GM23248 (cell line): Measurements from ENCODE around the gene LCE1F. TPM values are rescaled to one million over a fixed set of nuclear protein-coding genes. Genes with fewer than 3 reads are reported as not detected.

Experiments used
- DNase-seq: peaks from one replicate; pipeline ENCODE4 v3.0.0-alpha.2; 2015
- H2AFZ ChIP-seq: fragments of 200-600 bp; sonication (generic); 2 replicates; pipeline ENCODE4 v1.6.1; 2016; ENCODE audit warnings: antibody characterized with exemption
- H3F3A ChIP-seq: fragments of 200-600 bp; sonication (generic); 2 replicates; pipeline ENCODE4 v1.6.1; 2016; ENCODE audit warnings: mild to moderate bottlenecking, antibody characterized with exemption, mixed run types; ENCODE audit not compliant: insufficient read depth
- H3K27ac ChIP-seq: fragments of 200-600 bp; sonication (generic); 2 replicates; pipeline ENCODE4 v1.5.1; 2016; ENCODE audit warnings: mild to moderate bottlenecking
- H3K27me3 ChIP-seq: fragments of 200-600 bp; sonication (generic); replicated peaks from 2 replicates; pipeline ENCODE4 v1.6.1; 2016; ENCODE audit warnings: mild to moderate bottlenecking; ENCODE audit not compliant: insufficient read depth
- H3K36me3 ChIP-seq: fragments of 200-600 bp; sonication (generic); 2 replicates; pipeline ENCODE4 v1.6.1; 2016; ENCODE audit warnings: low read depth, mild to moderate bottlenecking
- H3K4me1 ChIP-seq: fragments of 200-600 bp; sonication (generic); 2 replicates; pipeline ENCODE4 v1.6.1; 2016; ENCODE audit warnings: mild to moderate bottlenecking; ENCODE audit not compliant: insufficient read depth
- H3K4me2 ChIP-seq: fragments of 200-600 bp; sonication (generic); one replicate; pipeline ENCODE4 v1.6.1; 2016; ENCODE audit warnings: mild to moderate bottlenecking; ENCODE audit not compliant: unreplicated experiment
- H3K4me3 ChIP-seq: fragments of 200-600 bp; sonication (generic); 2 replicates; pipeline ENCODE4 v1.5.1; 2016; ENCODE audit warnings: mild to moderate bottlenecking
- H3K79me2 ChIP-seq: fragments of 200-600 bp; sonication (generic); 2 replicates; pipeline ENCODE4 v1.6.1; 2016; ENCODE audit warnings: mild to moderate bottlenecking; ENCODE audit not compliant: insufficient read depth
- H3K9ac ChIP-seq: fragments of 200-600 bp; sonication (generic); 2 replicates; pipeline ENCODE4 v1.6.1; 2016; ENCODE audit warnings: mild to moderate bottlenecking
- H3K9me2 ChIP-seq: fragments of 200-600 bp; sonication (generic); 2 replicates; pipeline ENCODE4 v1.6.1; 2016; ENCODE audit warnings: mixed run types, mild to moderate bottlenecking, moderate library complexity; ENCODE audit not compliant: insufficient read depth
- H3K9me3 ChIP-seq: fragments of 200-600 bp; sonication (generic); one replicate; pipeline ENCODE4 v1.6.1; 2017; ENCODE audit warnings: low read depth
- H4K20me1 ChIP-seq: fragments of 200-600 bp; sonication (generic); 2 replicates; pipeline ENCODE4 v1.6.0; 2016; ENCODE audit not compliant: insufficient read depth
- EZH2 ChIP-seq: fragments of 200-600 bp; sonication (generic); IDR thresholded peaks from 2 replicates; pipeline ENCODE4 v1.6.1; 2018; ENCODE audit warnings: antibody characterized with exemption, mild to moderate bottlenecking; ENCODE audit not compliant: insufficient read depth, poor library complexity, severe bottlenecking
- EZH2phosphoT487 ChIP-seq: fragments of 200-600 bp; sonication (generic); IDR thresholded peaks from 2 replicates; pipeline ENCODE4 v1.6.1; 2018; ENCODE audit warnings: antibody characterized with exemption, moderate library complexity, mild to moderate bottlenecking, low read depth; ENCODE audit not compliant: insufficient read depth
- WGBS, 2 experiments: methylation state at CpG; one replicate each; pipeline ENCODE4 v1.1.6; 2015 to 2017; ENCODE audit warnings: low lambda C conversion rate in 2 of 2, low coverage in 1 of 2; ENCODE audit errors: missing lambda C conversion rate in 2 of 2; 5-methylcytosine and 5-hydroxymethylcytosine counted together
- in situ Hi-C: fragments of 300-500 bp; cut with MboI; formaldehyde crosslinking; loops from 2 replicates; pipeline ENCODE4 v1.15.0; 2020
- polyA plus RNA-seq: library from polyadenylated mRNA; unstranded; fragments of >200 nt; fragmentation: Nextera tagmentation; extraction: Ambion mirVana; gene quantifications from 2 replicates; pipeline ENCODE4 v1.2.1, GENCODE V29; 2016
- total RNA-seq: library from RNA; depleted of rRNA; stranded (reverse); fragments of >200 nt; shearing (Covaris generic); gene quantifications from 2 replicates; pipeline ENCODE4 v1.2.3, GENCODE V29; 2014

LCE1F gene
- total and polyA plus RNA-seq, 2 experiments from 2014 or later, result 1.1 TPM; not detected in 1

- TF ChIP-seq EZH2phosphoT487 (no peak), EZH2 (no peak)
- peaks cover 32% of the 10 kb centered on the region for H3F3A ChIP-seq
- no peaks in the 10 kb centered on the region for H3K9me3 ChIP-seq
- H2AFZ ChIP-seq, result peak overlapping the region; percentile 38
- H3K9me2 ChIP-seq, result no peaks in the 10 kb centered on the region; the same call in 1 of the 2 replicates
- H4K20me1 ChIP-seq, result no peaks in the 10 kb centered on the region
- WGBS, 2 experiments, result 56 to 57% methylated on average over 3 of the region's 3 CpGs
- H3K27ac ChIP-seq, result no peak overlapping the region
- DNase-seq, result peak; percentile 43
- H3K4me2 ChIP-seq, result no peak overlapping the region
- no peak overlapping the region for H3K4me3 ChIP-seq
- peaks cover 45% of the 10 kb centered on the region for H3K4me1 ChIP-seq
- H3K9ac ChIP-seq, result no peak overlapping the region
- H3K27me3 ChIP-seq, result no peaks in the 10 kb centered on the region
- in situ Hi-C loops, result no loop called here
- H3K36me3 ChIP-seq, result no peaks in the 10 kb centered on the region
- H3K79me2 ChIP-seq, result no peaks in the 10 kb centered on the region
Measured at GRCh38 chr1:152739841-152740240, 35.1 kb upstream of the LCE1F start.

- no peaks in the 10 kb centered on the region; the same call in 1 of the 2 replicates for H3K9me2 ChIP-seq
- peaks cover 63% of the 10 kb centered on the region for H3K4me1 ChIP-seq
- DNase-seq, result peak; percentile 41
- TF ChIP-seq EZH2, result no peak
- TF ChIP-seq EZH2phosphoT487, result no peak
- no peak overlapping the region for H3K9ac ChIP-seq
- H4K20me1 ChIP-seq, result no peaks in the 10 kb centered on the region
- no peak overlapping the region for H3K4me3 ChIP-seq
- peaks cover 36% of the 10 kb centered on the region for H3F3A ChIP-seq
- no peak overlapping the region; the same call in 1 of the 2 replicates for H2AFZ ChIP-seq
- no peaks in the 10 kb centered on the region for H3K79me2 ChIP-seq
- in situ Hi-C loops, result no loop called here
- H3K4me2 ChIP-seq, result no peak overlapping the region
- no peaks in the 10 kb centered on the region for H3K9me3 ChIP-seq
- no peaks in the 10 kb centered on the region for H3K36me3 ChIP-seq
- no peaks in the 10 kb centered on the region for H3K27me3 ChIP-seq
- H3K27ac ChIP-seq, result no peak overlapping the region
Measured at GRCh38 chr1:152741656-152742055, 33.3 kb upstream of the LCE1F start.

- peaks cover 82% of the 10 kb centered on the region for H3K4me1 ChIP-seq
- in situ Hi-C loops, result no loop called here
- no peaks in the 10 kb centered on the region for H3K79me2 ChIP-seq
- TF ChIP-seq EZH2 (no peak), EZH2phosphoT487 (no peak)
- whole genome bisulfite sequencing, 2 experiments, result 4 to 7% methylated on average over 2 of the region's 2 CpGs
- H3K27ac ChIP-seq, result peak overlapping the region; percentile 83
- no peaks in the 10 kb centered on the region for H4K20me1 ChIP-seq
- H3K9ac ChIP-seq, result peak overlapping the region; percentile 37
- peaks cover 45% of the 10 kb centered on the region for H3F3A ChIP-seq
- H3K36me3 ChIP-seq, result no peaks in the 10 kb centered on the region
- H3K9me2 ChIP-seq, result no peaks in the 10 kb centered on the region; the same call in 1 of the 2 replicates
- no peak overlapping the region for H2AFZ ChIP-seq
- no peaks in the 10 kb centered on the region for H3K27me3 ChIP-seq
- peak overlapping the region; percentile 14 for H3K4me2 ChIP-seq
- DNase-seq, result peak; percentile 90
- no peaks in the 10 kb centered on the region for H3K9me3 ChIP-seq
- H3K4me3 ChIP-seq, result no peak overlapping the region
Measured at GRCh38 chr1:152743371-152744145, 31.4 kb upstream of the LCE1F start.

GRCh38 chr1:152745289-152745704, 29.6 kb upstream of the LCE1F start:
- Histone ChIP-seq H3K36me3 (no peaks in the 10 kb centered on the region), H3K9me3 (no peaks in the 10 kb centered on the region), H3K27ac (peak overlapping the region; percentile 83), H3K9me2 (no peaks in the 10 kb centered on the region; the same call in 1 of the 2 replicates), H2AFZ (peak overlapping the region; percentile 13; the same call in 1 of the 2 replicates), H3K4me3 (no peak overlapping the region), H3K27me3 (no peaks in the 10 kb centered on the region), H3K79me2 (no peaks in the 10 kb centered on the region), H3K9ac (no peak overlapping the region), H3K4me2 (peak overlapping the region; percentile 5), H3K4me1 (peaks cover 75% of the 10 kb centered on the region), H4K20me1 (no peaks in the 10 kb centered on the region), H3F3A (peaks cover 45% of the 10 kb centered on the region)
- in situ Hi-C loops, result no loop called here
- TF ChIP-seq EZH2 (no peak), EZH2phosphoT487 (no peak)
- DNase-seq, result peak; percentile 82
- WGBS, 2 experiments, result 41 to 49% methylated on average over 4 of the region's 4 CpGs
